HepG2 (cell line): ENCODE data around the gene MED23. TPM values are rescaled to one million over a fixed set of nuclear protein-coding genes. Genes with fewer than 3 reads are reported as not detected.
A peak's percentile ranks its signal among the peaks of the same experiment; 100 is the strongest.

Experiments
- AHR ChIP-seq: IDR thresholded peaks from 2 replicates; pipeline ENCODE4 v1.6.1; 2018; ENCODE audit warnings: missing genetic modification reagents, missing compliant biosample characterization
- AKAP8 ChIP-seq: sonication (generic); formaldehyde crosslinking; IDR thresholded peaks from 2 replicates; pipeline ENCODE4 v1.5.1; 2020; ENCODE audit warnings: mild to moderate bottlenecking, missing genetic modification reagents
- DPF2 ChIP-seq: sonication (generic); formaldehyde crosslinking; IDR thresholded peaks from 2 replicates; pipeline ENCODE4 v1.4.0; 2020; ENCODE audit warnings: mild to moderate bottlenecking, low read depth, missing genetic modification reagents, borderline replicate concordance
- EED ChIP-seq: sonication (generic); formaldehyde crosslinking; IDR thresholded peaks from 2 replicates; pipeline ENCODE4 v1.5.0; 2020; ENCODE audit warnings: mild to moderate bottlenecking, missing genetic modification reagents
- GTF2F1 ChIP-seq: fragments of 150-350 bp; IDR thresholded peaks from 2 replicates; pipeline ENCODE4 v1.6.1; 2014; ENCODE audit warnings: low read length
- HNRNPH1 ChIP-seq: fragments of 200-400 bp; formaldehyde crosslinking; optimal IDR thresholded peaks from 2 replicates; pipeline ENCODE3; 2017; ENCODE audit warnings: mild to moderate bottlenecking, low read depth, low read length
- MTA1 ChIP-seq: sonication (generic); formaldehyde crosslinking; IDR thresholded peaks from 2 replicates; pipeline ENCODE4 v1.4.0; 2020; ENCODE audit warnings: missing genetic modification reagents, mild to moderate bottlenecking, borderline replicate concordance
- POGZ ChIP-seq: sonication (generic); formaldehyde crosslinking; IDR thresholded peaks from 2 replicates; pipeline ENCODE4 v1.4.0; 2020; ENCODE audit warnings: mild to moderate bottlenecking, missing genetic modification reagents
- RBFOX2 ChIP-seq: fragments of 200-400 bp; formaldehyde crosslinking; IDR thresholded peaks from 2 replicates; pipeline ENCODE4 v1.6.1; 2017; ENCODE audit warnings: low read depth, mild to moderate bottlenecking, low read length
- SP2 ChIP-seq: sonication (generic); formaldehyde crosslinking; IDR thresholded peaks from 2 replicates; pipeline ENCODE4 v1.5.1; 2020; ENCODE audit warnings: mild to moderate bottlenecking, missing genetic modification reagents
- USF2 ChIP-seq, 2 experiments: sonication (generic) in 1 of 2; formaldehyde crosslinking in 1 of 2; IDR thresholded peaks; 2 replicates each; pipeline versions ENCODE4 v1.5.1 to v1.6.1; 2011 to 2020; ENCODE audit warnings: borderline replicate concordance in 1 of 2, low read depth in 1 of 2, low read length in 1 of 2, mild to moderate bottlenecking in 1 of 2, missing genetic modification reagents in 1 of 2, moderate library complexity in 1 of 2
- ZBTB34 ChIP-seq: sonication (generic); formaldehyde crosslinking; IDR thresholded peaks from 2 replicates; pipeline ENCODE4 v1.8.0; 2022; ENCODE audit warnings: mild to moderate bottlenecking, missing genetic modification reagents
- ZMAT5 ChIP-seq: sonication (generic); formaldehyde crosslinking; IDR thresholded peaks from 2 replicates; pipeline ENCODE4 v1.5.0; 2020; ENCODE audit warnings: mild to moderate bottlenecking, low read depth, missing genetic modification reagents, borderline replicate concordance
- ZNF24 ChIP-seq: fragments of 450-650 bp; IDR thresholded peaks from 2 replicates; pipeline ENCODE4 v1.6.1; 2017; ENCODE audit warnings: antibody characterized with exemption, mild to moderate bottlenecking
- ZNF383 ChIP-seq: sonication (generic); formaldehyde crosslinking; IDR thresholded peaks from 2 replicates; pipeline ENCODE4 v1.4.0; 2020; ENCODE audit warnings: missing genetic modification reagents, mild to moderate bottlenecking, borderline replicate concordance
- ZNF484 ChIP-seq: sonication (generic); formaldehyde crosslinking; IDR thresholded peaks from 2 replicates; pipeline ENCODE4 v1.5.1; 2020; ENCODE audit warnings: mild to moderate bottlenecking, low read depth, missing genetic modification reagents, borderline replicate concordance
- ZNF530 ChIP-seq: sonication (generic); formaldehyde crosslinking; IDR thresholded peaks from 2 replicates; pipeline ENCODE4 v1.5.0; 2020; ENCODE audit warnings: low read depth, mild to moderate bottlenecking, missing genetic modification reagents
- ZNF567 ChIP-seq: sonication (generic); formaldehyde crosslinking; IDR thresholded peaks from 2 replicates; pipeline ENCODE4 v1.8.1; 2023; ENCODE audit warnings: mild to moderate bottlenecking, missing genetic modification reagents, borderline replicate concordance
- polyA plus RNA-seq, 8 experiments: library from polyadenylated mRNA; depleted of rRNA in 3 of 8; stranded (reverse) in 7 of 8; unstranded in 1 of 8; fragments of >200 nt; fragmentation: Illumina TruSeq in 4 of 8; extraction: Trizol in 4 of 8; gene quantifications; 2 replicates each; pipeline versions ENCODE4 v1.2.1 to v1.2.3, GENCODE V29; 2011 to 2016; ENCODE audit warnings: low read depth in 4 of 8, missing spikeins in 1 of 8, mixed read lengths in 1 of 8; ENCODE audit not compliant: insufficient read depth in 1 of 8
- total RNA-seq, 5 experiments: library from RNA; depleted of rRNA; stranded (reverse); fragments of >200 nt; fragmentation: Illumina TruSeq; extraction: Trizol; gene quantifications; 2 replicates each; pipeline ENCODE4 v1.2.3, GENCODE V29; 2016; ENCODE audit warnings: low read depth in 1 of 5
- TF ChIP-seq, protein P1 (sequence below): IDR thresholded peaks from 2 replicates; pipeline ENCODE4 v1.6.1; 2012; ENCODE audit warnings: low read length, improper control_type of control experiment
- TF ChIP-seq, protein P2 (sequence below): IDR thresholded peaks from 2 replicates; pipeline ENCODE4 v1.6.1; 2016; ENCODE audit warnings: missing genetic modification reagents, missing compliant biosample characterization
- TF ChIP-seq, protein P3 (sequence below): sonication (generic); formaldehyde crosslinking; IDR thresholded peaks from 2 replicates; pipeline ENCODE4 v1.4.0; 2020; ENCODE audit warnings: missing genetic modification reagents

The MED23 gene
- total and polyA plus RNA-seq, 2 of the 13 experiments (the other 11 are each of a cell fraction or from before 2014, with no cell fraction given): 34.9 to 50.5 TPM

DNA sequence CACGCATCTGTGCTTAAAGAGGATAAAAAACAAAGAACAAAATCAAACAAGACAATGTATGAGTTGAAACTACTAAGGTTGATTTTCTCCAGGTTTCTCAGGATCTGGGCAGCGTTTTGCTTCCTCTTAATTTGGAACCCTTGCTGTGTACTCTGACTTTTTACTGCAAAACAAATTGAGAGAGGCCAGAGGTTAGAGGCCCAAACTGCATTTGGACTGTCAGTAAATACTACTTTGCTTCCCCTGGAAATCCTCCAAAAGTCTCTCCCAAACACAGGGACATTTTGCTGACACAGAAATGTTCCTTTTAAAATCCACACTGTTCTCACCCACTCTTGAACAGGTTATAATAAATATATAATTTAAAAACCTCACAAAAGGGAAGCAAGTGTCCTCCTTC, 53.9 kb downstream of the MED23 start (continued):
- 0 out of 2 replicates have a peak, but pooled peaks have one; percentile 30 for TF ChIP-seq ZBTB34
- no peak for TF ChIP-seq ZNF383 (CRISPR knock-in tag)
- no peak for TF ChIP-seq SP2
- no peak for TF ChIP-seq AKAP8
- no peak for TF ChIP-seq RBFOX2
- no peak for TF ChIP-seq HNRNPH1
- TF ChIP-seq, protein P1, sequence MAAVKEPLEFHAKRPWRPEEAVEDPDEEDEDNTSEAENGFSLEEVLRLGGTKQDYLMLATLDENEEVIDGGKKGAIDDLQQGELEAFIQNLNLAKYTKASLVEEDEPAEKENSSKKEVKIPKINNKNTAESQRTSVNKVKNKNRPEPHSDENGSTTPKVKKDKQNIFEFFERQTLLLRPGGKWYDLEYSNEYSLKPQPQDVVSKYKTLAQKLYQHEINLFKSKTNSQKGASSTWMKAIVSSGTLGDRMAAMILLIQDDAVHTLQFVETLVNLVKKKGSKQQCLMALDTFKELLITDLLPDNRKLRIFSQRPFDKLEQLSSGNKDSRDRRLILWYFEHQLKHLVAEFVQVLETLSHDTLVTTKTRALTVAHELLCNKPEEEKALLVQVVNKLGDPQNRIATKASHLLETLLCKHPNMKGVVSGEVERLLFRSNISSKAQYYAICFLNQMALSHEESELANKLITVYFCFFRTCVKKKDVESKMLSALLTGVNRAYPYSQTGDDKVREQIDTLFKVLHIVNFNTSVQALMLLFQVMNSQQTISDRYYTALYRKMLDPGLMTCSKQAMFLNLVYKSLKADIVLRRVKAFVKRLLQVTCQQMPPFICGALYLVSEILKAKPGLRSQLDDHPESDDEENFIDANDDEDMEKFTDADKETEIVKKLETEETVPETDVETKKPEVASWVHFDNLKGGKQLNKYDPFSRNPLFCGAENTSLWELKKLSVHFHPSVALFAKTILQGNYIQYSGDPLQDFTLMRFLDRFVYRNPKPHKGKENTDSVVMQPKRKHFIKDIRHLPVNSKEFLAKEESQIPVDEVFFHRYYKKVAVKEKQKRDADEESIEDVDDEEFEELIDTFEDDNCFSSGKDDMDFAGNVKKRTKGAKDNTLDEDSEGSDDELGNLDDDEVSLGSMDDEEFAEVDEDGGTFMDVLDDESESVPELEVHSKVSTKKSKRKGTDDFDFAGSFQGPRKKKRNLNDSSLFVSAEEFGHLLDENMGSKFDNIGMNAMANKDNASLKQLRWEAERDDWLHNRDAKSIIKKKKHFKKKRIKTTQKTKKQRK: no peak
- TF ChIP-seq ZNF484 (CRISPR knock-in tag): no peak
- TF ChIP-seq DPF2 (CRISPR knock-in tag): peak; percentile 76; the same call in 1 of the 2 replicates
- TF ChIP-seq, protein P2, sequence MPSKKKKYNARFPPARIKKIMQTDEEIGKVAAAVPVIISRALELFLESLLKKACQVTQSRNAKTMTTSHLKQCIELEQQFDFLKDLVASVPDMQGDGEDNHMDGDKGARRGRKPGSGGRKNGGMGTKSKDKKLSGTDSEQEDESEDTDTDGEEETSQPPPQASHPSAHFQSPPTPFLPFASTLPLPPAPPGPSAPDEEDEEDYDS (CRISPR knock-in tag): peak; percentile 29; the same call in 1 of the 2 replicates
- peak; percentile 83; the same call in 1 of the 2 replicates for TF ChIP-seq POGZ (CRISPR knock-in tag)
- TF ChIP-seq ZMAT5 (CRISPR knock-in tag): no peak
- TF ChIP-seq, protein P3, sequence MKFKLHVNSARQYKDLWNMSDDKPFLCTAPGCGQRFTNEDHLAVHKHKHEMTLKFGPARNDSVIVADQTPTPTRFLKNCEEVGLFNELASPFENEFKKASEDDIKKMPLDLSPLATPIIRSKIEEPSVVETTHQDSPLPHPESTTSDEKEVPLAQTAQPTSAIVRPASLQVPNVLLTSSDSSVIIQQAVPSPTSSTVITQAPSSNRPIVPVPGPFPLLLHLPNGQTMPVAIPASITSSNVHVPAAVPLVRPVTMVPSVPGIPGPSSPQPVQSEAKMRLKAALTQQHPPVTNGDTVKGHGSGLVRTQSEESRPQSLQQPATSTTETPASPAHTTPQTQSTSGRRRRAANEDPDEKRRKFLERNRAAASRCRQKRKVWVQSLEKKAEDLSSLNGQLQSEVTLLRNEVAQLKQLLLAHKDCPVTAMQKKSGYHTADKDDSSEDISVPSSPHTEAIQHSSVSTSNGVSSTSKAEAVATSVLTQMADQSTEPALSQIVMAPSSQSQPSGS (CRISPR knock-in tag): no peak
- no peak for TF ChIP-seq USF2 (IDR thresholded peaks at IDR 0.05; ENCODE audit: low read depth, low read length)
- TF ChIP-seq USF2 (CRISPR knock-in tag; IDR thresholded peaks at IDR 0.05; ENCODE audit: borderline replicate concordance): no peak
- TF ChIP-seq GTF2F1: no peak
- TF ChIP-seq ZNF530 (CRISPR knock-in tag): no peak
- TF ChIP-seq ZNF567 (CRISPR knock-in tag): no peak; the same call in 1 of the 2 replicates
- no peak for TF ChIP-seq AHR
- TF ChIP-seq ZNF24: no peak
- no peak for TF ChIP-seq MTA1 (CRISPR knock-in tag)
- TF ChIP-seq EED: no peak
